Measurements from ENCODE around the gene ORAI2.
"Not testable (repeated sequence)": the region's sequence is repeated elsewhere in the genome, so short reads cannot be mapped to it uniquely, and the experiment has no call there.

DNA sequence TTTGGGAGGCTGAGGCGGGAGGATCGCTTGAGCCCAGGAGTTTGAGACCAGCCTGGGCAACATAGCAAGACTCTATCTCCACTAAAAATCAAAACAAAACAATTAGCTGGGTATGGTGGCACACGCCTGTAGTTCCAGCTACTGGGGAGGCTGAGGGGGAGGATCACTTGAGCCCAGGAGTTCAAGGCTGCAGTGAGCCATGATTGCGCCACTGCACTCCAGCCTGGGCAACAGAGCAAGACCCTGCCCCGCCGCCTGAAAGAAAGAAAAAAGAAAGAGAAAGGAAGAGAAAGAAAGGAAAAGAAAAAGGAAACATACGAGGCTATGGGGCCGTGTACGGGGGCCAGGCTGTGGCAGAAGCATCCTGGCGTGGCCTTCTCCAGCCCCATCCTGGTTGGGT lies 21.6 kb downstream of the ORAI2 start:
- TF ChIP-seq, protein P1, sequence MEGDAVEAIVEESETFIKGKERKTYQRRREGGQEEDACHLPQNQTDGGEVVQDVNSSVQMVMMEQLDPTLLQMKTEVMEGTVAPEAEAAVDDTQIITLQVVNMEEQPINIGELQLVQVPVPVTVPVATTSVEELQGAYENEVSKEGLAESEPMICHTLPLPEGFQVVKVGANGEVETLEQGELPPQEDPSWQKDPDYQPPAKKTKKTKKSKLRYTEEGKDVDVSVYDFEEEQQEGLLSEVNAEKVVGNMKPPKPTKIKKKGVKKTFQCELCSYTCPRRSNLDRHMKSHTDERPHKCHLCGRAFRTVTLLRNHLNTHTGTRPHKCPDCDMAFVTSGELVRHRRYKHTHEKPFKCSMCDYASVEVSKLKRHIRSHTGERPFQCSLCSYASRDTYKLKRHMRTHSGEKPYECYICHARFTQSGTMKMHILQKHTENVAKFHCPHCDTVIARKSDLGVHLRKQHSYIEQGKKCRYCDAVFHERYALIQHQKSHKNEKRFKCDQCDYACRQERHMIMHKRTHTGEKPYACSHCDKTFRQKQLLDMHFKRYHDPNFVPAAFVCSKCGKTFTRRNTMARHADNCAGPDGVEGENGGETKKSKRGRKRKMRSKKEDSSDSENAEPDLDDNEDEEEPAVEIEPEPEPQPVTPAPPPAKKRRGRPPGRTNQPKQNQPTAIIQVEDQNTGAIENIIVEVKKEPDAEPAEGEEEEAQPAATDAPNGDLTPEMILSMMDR (IDR thresholded peaks at IDR 0.05; ENCODE audit: insufficient read depth, low read length) = not testable (repeated sequence)
- not testable (repeated sequence) for TF ChIP-seq REST (IDR thresholded peaks at IDR 0.05; ENCODE audit: insufficient replicate concordance, low read depth); POLR2AphosphoS5 (IDR thresholded peaks at IDR 0.05; ENCODE audit: low read depth); GABPA (IDR thresholded peaks at IDR 0.05; ENCODE audit: low read depth); SPI1 (IDR thresholded peaks at IDR 0.05; ENCODE audit: borderline replicate concordance, low read depth)
